GM12892 (cell line): ENCODE measurements around the gene ADGRF1.

Experiments
- POLR2A ChIP-seq: IDR thresholded peaks from 2 replicates; pipeline ENCODE4 v1.6.1; 2011; ENCODE audit warnings: low read depth, low read length, control low read depth
- POLR2AphosphoS5 ChIP-seq: IDR thresholded peaks from 2 replicates; pipeline ENCODE4 v1.6.1; 2011; ENCODE audit warnings: low read depth, low read length, control low read depth
- TAF1 ChIP-seq: IDR thresholded peaks from 2 replicates; pipeline ENCODE4 v1.6.1; 2011; ENCODE audit warnings: low read depth, mild to moderate bottlenecking, control low read depth, low read length, borderline replicate concordance

GRCh38 chr6:46969206-46969605 lies 72.9 kb downstream of the ADGRF1 start:
- TF ChIP-seq TAF1 (no peak), POLR2A (no peak), POLR2AphosphoS5 (no peak)
